HL-60 (cell line): ENCODE results near the gene ARL4C.

ENCODE experiments used
- DNase-seq, 2 experiments: peaks; one replicate each; pipeline ENCODE4 v3.0.0-alpha.2; 2010 to 2020; ENCODE audit warnings: low read depth in 1 of 2, low spot score in 1 of 2
- H3K27ac ChIP-seq: fragments of 250-450 bp; sonication (Bioruptor Pico); replicated peaks from 2 replicates; pipeline ENCODE4 v1.5.1; 2020; ENCODE audit warnings: mild to moderate bottlenecking, moderate library complexity
- H3K27me3 ChIP-seq: fragments of 250-450 bp; sonication (Bioruptor Pico); 2 replicates; pipeline ENCODE4 v1.5.1; 2021; ENCODE audit warnings: mild to moderate bottlenecking, moderate library complexity; ENCODE audit not compliant: insufficient read depth, poor library complexity, severe bottlenecking
- H3K4me3 ChIP-seq: replicated peaks from 2 replicates; pipeline ENCODE4 v1.5.1; 2011; ENCODE audit warnings: mild to moderate bottlenecking, control low read depth, low read length; ENCODE audit not compliant: insufficient read depth
- GABPA ChIP-seq: IDR thresholded peaks from 2 replicates; pipeline ENCODE4 v1.6.1; 2012; ENCODE audit warnings: low read depth
- POLR2AphosphoS5 ChIP-seq: IDR thresholded peaks from 2 replicates; pipeline ENCODE4 v1.6.1; 2012; ENCODE audit warnings: low read depth
- SPI1 ChIP-seq: IDR thresholded peaks from 2 replicates; pipeline ENCODE4 v1.6.1; 2012; ENCODE audit warnings: low read depth, mild to moderate bottlenecking, borderline replicate concordance
- TF ChIP-seq, protein P1 (sequence below): IDR thresholded peaks from one replicate; pipeline ENCODE4 v1.5.1; 2011; ENCODE audit warnings: low read length, control low read depth, inconsistent platforms; ENCODE audit not compliant: insufficient read depth
- TF ChIP-seq, protein P2 (sequence below): IDR thresholded peaks from 2 replicates; pipeline ENCODE4 v1.6.1; 2012; ENCODE audit warnings: low read depth; ENCODE audit not compliant: insufficient replicate concordance

ARL4C gene

DNA sequence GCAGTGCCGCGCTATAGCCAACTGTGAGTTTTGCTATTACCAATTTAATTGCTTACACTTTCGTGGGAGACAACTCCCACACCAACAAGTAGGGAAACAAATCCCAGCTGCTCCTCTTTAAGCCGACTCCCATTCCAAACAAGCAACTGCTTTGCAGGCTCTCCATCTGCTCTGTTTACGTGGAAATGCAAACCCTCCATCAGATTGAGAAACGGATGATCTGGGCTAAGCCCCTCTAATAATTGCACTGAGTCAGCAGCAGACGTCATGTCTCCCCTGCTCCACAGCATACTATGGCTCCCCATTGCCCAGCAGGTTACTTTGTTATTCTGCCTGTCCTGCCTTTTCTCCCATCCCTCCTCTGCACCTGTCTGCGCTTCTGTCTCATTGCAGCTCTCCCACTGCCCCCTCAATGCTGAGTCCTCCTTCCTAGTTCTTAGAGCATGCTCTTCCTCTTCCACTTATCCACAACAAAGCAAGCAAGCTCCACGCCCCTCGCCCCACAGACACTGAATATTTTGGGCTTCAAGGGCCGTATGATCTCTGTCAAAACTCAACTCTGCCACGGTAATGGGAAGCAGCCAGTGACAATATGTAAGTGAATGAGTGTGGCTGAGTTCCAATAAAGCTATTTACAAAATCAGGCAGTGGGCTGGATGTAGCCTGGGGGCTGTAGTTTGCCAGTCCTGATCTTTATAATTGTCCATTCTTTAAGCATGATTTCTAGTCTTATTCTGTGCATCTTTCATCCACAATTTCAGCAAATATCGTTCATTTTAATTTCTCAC is 39.5 kb upstream of the ARL4C start:
- no peak for TF ChIP-seq SPI1
- TF ChIP-seq, protein P1, sequence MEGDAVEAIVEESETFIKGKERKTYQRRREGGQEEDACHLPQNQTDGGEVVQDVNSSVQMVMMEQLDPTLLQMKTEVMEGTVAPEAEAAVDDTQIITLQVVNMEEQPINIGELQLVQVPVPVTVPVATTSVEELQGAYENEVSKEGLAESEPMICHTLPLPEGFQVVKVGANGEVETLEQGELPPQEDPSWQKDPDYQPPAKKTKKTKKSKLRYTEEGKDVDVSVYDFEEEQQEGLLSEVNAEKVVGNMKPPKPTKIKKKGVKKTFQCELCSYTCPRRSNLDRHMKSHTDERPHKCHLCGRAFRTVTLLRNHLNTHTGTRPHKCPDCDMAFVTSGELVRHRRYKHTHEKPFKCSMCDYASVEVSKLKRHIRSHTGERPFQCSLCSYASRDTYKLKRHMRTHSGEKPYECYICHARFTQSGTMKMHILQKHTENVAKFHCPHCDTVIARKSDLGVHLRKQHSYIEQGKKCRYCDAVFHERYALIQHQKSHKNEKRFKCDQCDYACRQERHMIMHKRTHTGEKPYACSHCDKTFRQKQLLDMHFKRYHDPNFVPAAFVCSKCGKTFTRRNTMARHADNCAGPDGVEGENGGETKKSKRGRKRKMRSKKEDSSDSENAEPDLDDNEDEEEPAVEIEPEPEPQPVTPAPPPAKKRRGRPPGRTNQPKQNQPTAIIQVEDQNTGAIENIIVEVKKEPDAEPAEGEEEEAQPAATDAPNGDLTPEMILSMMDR = no peak
- no peak for TF ChIP-seq GABPA
- TF ChIP-seq, protein P2, sequence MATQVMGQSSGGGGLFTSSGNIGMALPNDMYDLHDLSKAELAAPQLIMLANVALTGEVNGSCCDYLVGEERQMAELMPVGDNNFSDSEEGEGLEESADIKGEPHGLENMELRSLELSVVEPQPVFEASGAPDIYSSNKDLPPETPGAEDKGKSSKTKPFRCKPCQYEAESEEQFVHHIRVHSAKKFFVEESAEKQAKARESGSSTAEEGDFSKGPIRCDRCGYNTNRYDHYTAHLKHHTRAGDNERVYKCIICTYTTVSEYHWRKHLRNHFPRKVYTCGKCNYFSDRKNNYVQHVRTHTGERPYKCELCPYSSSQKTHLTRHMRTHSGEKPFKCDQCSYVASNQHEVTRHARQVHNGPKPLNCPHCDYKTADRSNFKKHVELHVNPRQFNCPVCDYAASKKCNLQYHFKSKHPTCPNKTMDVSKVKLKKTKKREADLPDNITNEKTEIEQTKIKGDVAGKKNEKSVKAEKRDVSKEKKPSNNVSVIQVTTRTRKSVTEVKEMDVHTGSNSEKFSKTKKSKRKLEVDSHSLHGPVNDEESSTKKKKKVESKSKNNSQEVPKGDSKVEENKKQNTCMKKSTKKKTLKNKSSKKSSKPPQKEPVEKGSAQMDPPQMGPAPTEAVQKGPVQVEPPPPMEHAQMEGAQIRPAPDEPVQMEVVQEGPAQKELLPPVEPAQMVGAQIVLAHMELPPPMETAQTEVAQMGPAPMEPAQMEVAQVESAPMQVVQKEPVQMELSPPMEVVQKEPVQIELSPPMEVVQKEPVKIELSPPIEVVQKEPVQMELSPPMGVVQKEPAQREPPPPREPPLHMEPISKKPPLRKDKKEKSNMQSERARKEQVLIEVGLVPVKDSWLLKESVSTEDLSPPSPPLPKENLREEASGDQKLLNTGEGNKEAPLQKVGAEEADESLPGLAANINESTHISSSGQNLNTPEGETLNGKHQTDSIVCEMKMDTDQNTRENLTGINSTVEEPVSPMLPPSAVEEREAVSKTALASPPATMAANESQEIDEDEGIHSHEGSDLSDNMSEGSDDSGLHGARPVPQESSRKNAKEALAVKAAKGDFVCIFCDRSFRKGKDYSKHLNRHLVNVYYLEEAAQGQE = no peak
- TF ChIP-seq POLR2AphosphoS5 = no peak
- no peak for DNase-seq
- Histone ChIP-seq H3K4me3 (no peak overlapping the region), H3K27me3 (no peaks in the 10 kb centered on the region), H3K27ac (no peak overlapping the region)

DNA sequence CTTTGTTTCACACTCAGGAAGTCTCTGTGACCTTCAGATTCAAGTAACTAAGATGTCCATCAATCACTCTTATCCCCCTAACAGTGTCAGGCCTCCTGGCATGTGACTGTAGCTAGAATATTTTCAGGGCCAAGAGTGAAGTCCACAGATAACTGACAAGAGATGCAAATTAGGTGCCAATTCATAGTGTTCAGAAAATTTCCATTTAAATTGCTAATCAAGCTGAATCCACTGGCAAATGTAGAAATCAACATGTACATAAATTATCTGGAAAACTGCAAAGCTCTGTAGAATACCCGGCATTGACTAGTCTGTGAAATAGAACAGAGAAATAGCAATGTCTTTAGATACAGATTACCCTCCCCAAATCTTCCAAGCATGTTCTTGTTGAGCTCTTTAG is 38.6 kb upstream of the ARL4C start:
- no peaks in the 10 kb centered on the region for H3K27me3 ChIP-seq
- H3K4me3 ChIP-seq = no peak overlapping the region
- TF ChIP-seq POLR2AphosphoS5 (no peak), SPI1 (no peak), GABPA (no peak)
- TF ChIP-seq, protein P1 = no peak
- TF ChIP-seq, protein P2 = no peak
- no peak for DNase-seq
- no peak overlapping the region for H3K27ac ChIP-seq

DNA sequence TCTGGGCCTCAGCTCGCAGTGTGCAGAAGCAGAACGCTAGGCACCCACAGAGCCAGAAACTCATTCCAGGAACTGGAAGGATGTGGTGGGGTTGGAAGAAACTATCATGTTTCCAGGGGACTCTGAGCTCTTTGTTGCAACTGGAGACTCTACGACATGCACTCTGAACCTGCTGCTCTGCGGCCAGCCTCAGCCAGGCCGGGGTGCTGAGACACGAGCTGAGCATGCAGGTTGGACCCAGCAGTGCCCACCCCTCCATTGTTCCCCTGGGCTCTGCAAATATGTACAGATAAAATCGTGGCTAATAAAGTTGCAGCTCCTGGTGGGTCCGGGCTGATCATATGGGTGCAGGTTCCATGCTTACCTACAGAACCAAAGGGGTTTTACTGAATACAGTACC is 37.6 kb upstream of the ARL4C start:
- Histone ChIP-seq H3K4me3 (no peak overlapping the region), H3K27ac (no peak overlapping the region)

More for the DNA sequence above, 37.6 kb upstream of the ARL4C start:
- no peaks in the 10 kb centered on the region for H3K27me3 ChIP-seq
- DNase-seq = no peak
- TF ChIP-seq SPI1 = no peak
- no peak for TF ChIP-seq GABPA
- TF ChIP-seq, protein P2 = no peak
- TF ChIP-seq, protein P1 = no peak
- TF ChIP-seq POLR2AphosphoS5 = no peak
